ENCODE results near the gene SLC25A36.
"Not testable (repeated sequence)": the region's sequence is repeated elsewhere in the genome, so short reads cannot be mapped to it uniquely, and the experiment has no call there.

Gene SLC25A36

GRCh38 chr3:140931801-140932200, 9.8 kb upstream of the SLC25A36 start:
- DNase-seq (ENCODE audit: low read depth): no peak

DNA sequence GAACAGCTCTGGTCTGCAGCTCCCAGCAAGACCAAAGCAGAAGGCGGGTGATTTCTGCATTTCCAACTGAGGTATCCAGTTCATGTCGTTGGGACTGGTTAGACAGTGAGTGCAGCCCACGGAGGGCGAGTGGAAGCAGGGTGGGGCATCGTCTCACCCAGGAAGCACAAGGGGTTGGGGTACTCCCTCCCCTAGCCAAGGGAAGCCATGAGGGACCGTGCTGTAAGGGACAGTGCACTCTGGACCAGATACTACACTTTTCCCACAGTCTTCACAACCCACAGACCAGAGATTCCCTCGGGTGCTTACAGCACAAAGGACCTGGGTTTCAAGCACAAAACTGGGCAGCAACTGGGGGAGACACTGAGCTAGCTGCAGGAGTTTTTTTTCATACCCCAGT, 8.5 kb upstream of the SLC25A36 start:
- DNase-seq (ENCODE audit: low read depth): no peak

DNA sequence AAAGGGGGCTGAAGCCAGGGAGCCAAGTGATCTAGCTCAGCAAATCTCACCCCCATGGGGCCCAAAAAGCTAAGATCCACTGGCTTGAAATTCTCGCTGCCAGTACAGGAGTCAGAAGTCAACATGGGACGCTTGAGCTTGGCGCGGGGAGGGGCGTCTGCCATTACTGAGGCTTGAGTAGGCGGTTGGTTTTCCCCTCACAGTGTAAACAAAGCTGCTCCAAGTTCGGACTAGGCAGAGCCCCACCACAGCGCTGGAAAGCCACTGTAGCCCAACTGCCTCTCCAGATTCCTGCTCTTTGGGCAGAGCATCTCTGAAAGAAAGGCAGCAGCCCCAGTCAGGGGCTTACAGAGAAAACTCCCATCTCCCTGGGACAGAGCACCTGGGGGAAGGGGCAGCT, 8.1 kb upstream of the SLC25A36 start:
- DNase-seq (ENCODE audit: low read depth): no peak

GRCh38 chr3:140939305-140939704, 2.3 kb upstream of the SLC25A36 start:
- not testable (repeated sequence) for DNase-seq (ENCODE audit: low read depth)

DNA sequence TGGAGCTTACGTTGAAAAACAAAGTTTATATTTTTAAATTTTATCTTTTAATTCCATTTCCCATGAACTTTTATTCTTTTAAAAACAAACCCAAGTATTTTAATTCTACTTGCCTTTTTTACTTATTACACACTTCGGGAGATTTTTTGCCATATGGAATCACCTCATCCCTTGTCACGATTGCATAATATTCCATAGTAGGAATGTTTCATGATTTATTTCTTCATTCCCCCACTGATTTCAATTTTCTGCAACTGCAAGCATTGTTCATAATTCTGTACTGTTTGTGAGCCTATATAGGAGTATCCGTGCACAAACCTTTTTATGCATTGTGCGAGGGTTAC, 574 bp upstream of the SLC25A36 start:
- DNase-seq (ENCODE audit: low read depth): no peak

- DNase-seq (ENCODE audit: low read depth): peak; percentile 28
Observed at GRCh38 chr3:140942221-140943104, 827 bp downstream of the SLC25A36 start.

DNA sequence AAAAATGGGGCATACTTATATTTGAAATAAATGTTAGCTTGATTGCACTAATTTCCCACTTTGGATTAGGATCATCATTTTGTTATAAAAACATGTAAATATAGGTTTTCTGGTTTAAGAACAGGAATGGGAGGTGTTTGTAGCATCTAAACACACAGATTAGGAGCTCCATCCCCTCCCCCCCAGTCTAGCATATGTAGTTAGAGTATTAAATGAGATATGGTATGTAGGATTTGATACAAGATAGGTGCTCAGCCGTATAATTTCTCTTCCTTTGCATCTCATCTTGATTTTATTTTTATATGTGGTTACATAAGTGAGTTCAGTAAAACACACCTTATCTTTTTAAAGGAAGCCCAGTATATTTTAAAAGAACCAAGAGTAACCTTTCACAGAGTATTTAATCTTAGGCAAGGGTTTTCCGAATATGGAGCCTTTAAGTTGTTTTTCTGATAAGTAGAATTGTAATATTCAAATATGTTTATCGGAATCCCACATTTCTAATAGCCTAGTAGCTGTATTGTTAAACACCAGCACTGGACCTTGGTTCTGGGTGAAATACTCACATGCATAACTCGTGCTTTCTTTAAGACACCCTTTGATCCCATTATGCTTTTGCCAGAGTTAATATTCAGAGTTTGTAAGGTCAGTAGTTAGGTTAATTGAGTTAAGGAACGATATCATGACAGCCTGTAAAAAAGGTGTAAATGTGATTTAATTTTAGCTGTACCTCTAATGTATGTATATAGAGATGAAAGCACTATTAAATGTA, 2.3 kb downstream of the SLC25A36 start:
- no peak for DNase-seq (ENCODE audit: low read depth)

- no peak for DNase-seq (ENCODE audit: low read depth)
Observed at GRCh38 chr3:140948460-140949249, 7.0 kb downstream of the SLC25A36 start.

- DNase-seq (ENCODE audit: low read depth): no peak
Observed at GRCh38 chr3:140950144-140950543, 8.5 kb downstream of the SLC25A36 start.

- DNase-seq (ENCODE audit: low read depth): no peak
Observed at GRCh38 chr3:140950863-140951262, 9.2 kb downstream of the SLC25A36 start.

- DNase-seq (ENCODE audit: low read depth): not testable (repeated sequence)
Observed at GRCh38 chr3:140951750-140952149, 10.1 kb downstream of the SLC25A36 start.

- DNase-seq (ENCODE audit: low read depth): no peak
Observed at GRCh38 chr3:140953028-140953960, 11.7 kb downstream of the SLC25A36 start.

DNA sequence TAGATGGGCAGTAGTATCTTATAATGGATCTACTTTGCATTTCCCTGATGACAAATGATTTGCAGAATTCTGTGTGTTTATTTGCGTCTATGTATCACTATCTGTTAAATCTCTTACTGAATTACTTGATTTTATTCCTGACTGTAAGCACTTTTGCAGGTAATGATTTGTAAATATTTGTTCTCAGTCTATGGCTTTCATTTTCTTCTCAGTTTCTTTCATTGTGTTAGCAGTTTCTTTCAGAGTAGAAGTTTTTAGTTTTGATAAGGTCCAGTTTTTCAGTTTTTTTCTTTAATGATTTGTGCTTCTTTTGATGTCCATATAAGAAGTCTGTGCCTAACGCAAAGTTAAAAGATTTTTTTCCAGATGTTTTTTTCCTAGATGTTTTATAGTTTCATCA, 12.9 kb downstream of the SLC25A36 start:
- no peak for DNase-seq (ENCODE audit: low read depth)

GRCh38 chr3:140955645-140956044, 14.0 kb downstream of the SLC25A36 start:
- no peak for DNase-seq (ENCODE audit: low read depth)

DNA sequence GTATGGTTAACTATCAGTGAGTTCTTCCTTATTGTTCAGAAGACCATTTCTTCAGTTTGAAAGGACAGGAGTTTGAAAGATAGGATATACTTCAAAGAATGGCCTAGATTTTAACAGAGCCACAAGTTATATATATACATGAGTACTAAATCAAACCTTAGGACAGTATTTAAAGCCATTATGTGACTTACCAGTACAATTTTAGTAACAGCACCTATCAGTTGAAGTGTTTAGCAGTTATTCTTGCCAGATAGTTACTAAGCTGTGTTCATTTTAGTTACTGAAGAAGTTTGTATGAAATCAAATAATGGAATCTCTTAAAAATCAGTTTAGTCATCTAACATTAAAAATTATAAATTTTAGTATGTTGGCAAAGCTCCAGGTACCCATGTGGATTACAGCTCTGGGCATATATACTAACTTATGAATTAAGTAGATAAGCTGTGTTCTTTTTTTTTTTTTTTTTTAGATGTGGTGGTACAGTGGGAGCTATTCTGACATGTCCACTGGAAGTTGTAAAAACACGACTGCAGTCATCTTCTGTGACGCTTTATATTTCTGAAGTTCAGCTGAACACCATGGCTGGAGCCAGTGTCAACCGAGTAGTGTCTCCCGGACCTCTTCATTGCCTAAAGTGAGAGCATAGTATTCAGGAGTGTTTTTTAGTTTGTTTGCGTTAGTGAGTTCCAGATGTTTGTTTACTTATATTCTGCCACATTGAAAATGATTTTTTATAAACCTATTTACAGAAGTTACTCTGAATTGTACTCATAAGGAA, 14.6 kb downstream of the SLC25A36 start:
- no peak for DNase-seq (ENCODE audit: low read depth)

DNA sequence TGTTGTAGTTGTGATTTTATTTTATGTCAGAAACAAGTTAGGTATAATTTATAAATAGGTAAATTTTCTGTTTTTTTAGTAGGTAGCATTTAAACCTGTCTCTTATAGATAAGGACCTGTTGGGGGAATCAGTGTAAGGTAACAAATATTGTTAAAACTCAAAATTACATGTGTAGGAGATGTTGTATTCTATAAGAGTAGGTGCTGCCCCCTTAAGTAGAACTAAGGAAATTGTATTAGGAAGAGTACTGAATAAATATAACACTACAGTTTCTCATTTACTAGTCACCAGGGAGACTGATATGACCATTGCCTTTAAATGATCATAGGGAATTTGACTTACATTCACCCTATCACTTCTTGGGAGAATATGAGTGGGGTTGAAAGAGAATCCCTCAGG, 31.2 kb downstream of the SLC25A36 start:
- peak; percentile 9 for DNase-seq (ENCODE audit: low read depth)

DNA sequence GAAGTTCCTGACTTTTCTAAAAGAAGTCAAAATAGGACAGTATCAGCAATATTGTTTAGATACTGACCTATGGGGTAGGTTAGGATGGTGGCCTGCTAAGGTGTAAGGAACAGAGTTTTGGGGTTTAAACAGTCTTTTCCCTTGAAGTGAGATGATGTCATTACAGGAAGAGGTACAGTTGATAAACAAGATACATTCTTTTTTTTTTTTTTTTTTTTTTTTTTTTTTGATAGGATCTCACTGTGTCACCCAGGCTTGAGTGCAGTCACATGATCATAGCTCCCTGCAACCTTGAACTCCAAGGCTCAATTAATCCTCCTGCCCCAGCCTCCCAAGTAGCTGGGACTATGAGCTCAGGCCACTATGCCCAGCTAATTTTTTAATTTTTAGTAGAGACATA, 33.3 kb downstream of the SLC25A36 start:
- no peak for DNase-seq (ENCODE audit: low read depth)

- DNase-seq (ENCODE audit: low read depth): no peak
Observed at GRCh38 chr3:140980663-140981062, 39.0 kb downstream of the SLC25A36 start.

DNA sequence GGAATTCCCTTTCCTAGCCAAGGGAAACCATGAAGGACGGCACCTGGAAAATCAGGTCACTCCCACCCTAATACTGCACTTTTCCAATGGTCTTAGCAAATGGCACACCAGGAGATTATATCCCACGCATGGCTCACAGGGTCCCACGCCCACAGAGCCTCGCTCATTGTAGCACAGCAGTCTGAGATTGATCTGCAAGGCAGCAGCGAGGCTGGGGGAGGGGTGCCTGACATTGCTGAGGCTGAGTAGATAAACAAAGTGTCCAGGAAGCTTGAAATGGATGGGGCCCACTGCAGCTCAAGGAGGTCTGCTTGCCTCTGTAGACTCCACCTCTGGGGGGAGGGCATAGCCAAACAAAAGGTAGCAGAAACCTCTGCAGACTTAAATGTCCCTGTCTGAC, 46.2 kb downstream of the SLC25A36 start:
- not testable (repeated sequence) for DNase-seq (ENCODE audit: low read depth)

DNA sequence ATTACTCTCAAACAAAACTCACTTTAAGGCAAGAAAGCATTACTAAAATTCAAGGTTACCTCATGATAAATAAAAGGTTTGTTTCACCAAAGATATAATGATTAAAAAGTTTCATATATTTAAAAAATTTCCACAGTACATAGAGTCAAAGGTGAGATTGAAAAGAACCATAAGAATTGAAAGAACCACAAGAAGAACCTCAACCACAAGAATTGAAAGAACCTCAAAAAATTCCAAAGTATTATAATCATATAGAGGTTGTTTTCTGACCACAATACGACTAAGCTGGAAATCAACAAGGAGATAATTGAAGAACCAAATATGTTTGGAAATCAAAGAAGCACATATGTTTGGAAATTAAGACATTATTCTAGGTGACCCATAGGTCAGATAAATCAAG, 52.7 kb downstream of the SLC25A36 start:
- DNase-seq (ENCODE audit: low read depth): no peak

- DNase-seq (ENCODE audit: low read depth): not testable (repeated sequence)
Observed at GRCh38 chr3:140994861-140995260, 53.2 kb downstream of the SLC25A36 start.

Measured in stromal cell of bone marrow (primary cell).